Stimulated activated naive CD8-positive, alpha-beta T cell treated with anti-CD3 and anti-CD28 coated beads, Interleukin-15, Interleukin-2, amounts not matched to agents 100 U/mL and 50 U/mL, for 24 hours (primary cell): ENCODE measurements around the gene ZNF276.
"Not testable (repeated sequence)": the region's sequence is repeated elsewhere in the genome, so short reads cannot be mapped to it uniquely, and the experiment has no call there.

Experiments
- ATAC-seq: fragments of 150-1000 bp; cut with Tn5 transposase; one replicate; pipeline ENCODE4 v1.10.0; 2021
- DNase-seq: peaks from one replicate; pipeline ENCODE4 v3.0.0; 2021

ZNF276 gene

GRCh38 chr16:89738072-89738377, 16.7 kb downstream of the ZNF276 start:
- ATAC-seq (no peak), DNase-seq (no peak)

DNA sequence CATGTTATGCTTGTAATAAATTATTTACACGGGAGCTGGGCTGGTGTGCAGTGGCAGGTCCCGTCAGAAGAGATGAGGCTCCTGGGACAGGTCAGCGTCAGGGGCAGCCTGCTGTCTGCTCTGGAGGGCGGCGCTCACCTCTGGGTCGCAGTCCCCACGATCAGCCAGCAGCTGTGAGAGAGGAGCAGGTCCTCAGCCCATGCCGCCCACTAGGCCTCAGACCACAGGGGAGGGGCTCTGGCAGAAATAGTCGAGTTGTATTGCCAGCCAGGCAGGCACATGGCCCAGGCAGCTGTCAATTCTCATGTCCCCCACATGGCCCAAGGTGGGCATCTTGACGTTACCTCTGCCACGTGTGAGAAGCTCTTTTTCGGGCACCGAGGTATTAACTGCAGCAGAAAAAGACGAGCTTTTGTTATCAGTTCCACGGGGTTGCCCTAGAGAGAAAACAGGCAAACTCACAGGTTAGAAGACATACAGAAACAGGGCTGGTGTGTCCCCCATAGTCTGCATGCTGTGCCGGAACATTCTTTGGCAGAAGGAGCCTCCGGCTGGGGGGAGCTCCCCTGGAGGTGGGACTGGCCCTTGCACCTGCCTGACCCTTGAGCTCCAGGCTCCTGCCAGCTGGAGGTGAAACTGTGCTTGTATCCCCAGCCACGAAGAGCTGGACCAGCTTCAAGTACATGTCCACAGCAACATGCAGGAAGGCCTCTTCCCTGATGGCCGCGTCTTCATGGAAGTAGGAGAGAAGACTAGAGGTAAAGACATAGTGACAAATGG, 17.4 kb downstream of the ZNF276 start:
- ATAC-seq: no peak
- no peak for DNase-seq

DNA sequence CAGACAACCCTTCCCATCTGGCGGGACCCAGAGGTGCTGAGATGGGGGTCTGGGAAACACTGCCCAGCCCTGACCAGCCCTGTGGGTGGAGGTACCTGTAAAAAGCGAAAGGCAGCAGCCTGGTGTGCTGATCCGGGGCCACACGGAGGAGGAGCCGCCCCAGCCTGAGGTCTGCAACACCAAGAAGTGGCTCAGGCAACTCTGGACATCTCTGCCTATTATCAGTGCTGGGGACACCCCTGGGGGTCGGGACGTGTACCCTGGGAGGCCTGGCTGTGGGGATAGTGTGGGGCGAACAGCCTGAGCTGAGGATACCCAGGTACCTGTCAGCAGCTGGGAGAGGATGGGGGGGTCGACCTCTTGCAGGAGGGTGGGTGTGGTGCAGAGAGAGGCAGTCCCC, 18.0 kb downstream of the ZNF276 start:
- DNase-seq (no peak), ATAC-seq (no peak)

GRCh38 chr16:89741342-89742014, 20.1 kb downstream of the ZNF276 start:
- DNase-seq (no peak), ATAC-seq (no peak)

DNA sequence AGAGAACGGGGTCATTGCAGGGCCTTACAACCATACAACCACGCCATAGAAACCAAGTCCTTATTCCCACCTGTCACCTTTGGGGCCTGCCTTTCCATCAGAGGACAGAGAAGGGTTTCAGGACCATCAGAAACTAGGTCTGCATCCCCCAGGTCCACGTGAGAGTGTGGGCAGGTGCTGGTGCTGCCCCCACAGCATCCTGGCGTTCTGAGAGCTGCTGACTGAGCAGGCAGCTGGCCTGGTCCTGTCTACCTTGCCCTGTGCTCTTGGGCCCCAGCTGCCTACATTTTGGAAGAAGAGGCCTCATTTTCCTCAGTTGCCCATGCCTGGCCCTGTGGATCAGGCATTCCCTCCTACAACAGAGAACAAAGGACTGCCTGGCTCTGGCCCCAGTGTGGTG, 21.6 kb downstream of the ZNF276 start:
- no peak for ATAC-seq

GRCh38 chr16:89744813-89745212, 23.5 kb downstream of the ZNF276 start:
- no peak for ATAC-seq
- no peak for DNase-seq

More for the DNA sequence above, 21.6 kb downstream of the ZNF276 start:
- no peak for DNase-seq

- ATAC-seq (no peak), DNase-seq (no peak)
These were observed 24.7 kb downstream of the ZNF276 start for GRCh38 chr16:89746043-89746442.

DNA sequence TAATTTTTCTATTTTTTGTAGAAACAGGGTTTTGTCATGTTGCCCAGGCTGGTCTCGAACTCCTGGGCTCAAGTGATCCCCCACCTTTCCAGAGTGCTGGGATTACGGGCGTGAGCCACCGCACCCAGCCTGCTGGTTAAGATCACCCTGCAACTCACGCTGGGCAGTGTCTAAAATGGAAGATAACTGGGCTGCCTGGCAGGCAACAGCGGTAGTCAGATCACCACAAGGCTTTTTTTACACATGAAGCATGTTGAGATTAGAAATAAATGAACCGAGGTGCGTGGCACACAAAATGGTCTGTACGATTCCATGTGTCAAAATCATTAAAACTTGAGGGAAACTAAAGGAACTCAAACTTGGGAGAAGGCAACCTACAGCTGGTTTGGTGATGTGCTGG, 26.7 kb downstream of the ZNF276 start:
- ATAC-seq (no peak), DNase-seq (no peak)

DNA sequence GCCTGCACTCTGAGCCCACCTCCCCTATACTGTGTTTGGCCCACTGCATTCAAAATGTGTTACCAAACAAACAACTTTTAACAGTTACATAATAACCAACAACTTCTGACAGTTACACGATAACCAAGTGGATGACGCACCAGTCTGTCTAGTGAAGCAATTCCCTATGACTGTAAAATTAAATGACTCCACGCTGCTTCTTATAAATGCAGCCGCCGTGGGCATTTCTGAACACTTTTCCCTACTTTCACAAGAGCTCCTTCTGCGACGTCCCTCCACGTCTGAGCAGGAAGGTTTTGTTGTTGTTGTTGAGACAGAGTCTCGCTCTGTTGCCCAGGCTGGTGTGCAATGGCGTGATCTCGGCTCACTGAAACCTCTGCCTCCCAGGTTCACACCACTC, 27.6 kb downstream of the ZNF276 start:
- no peak for DNase-seq

GRCh38 chr16:89749637-89750036, 28.3 kb downstream of the ZNF276 start:
- no peak for ATAC-seq
- no peak for DNase-seq

More for the DNA sequence above, 27.6 kb downstream of the ZNF276 start:
- no peak for ATAC-seq

DNA sequence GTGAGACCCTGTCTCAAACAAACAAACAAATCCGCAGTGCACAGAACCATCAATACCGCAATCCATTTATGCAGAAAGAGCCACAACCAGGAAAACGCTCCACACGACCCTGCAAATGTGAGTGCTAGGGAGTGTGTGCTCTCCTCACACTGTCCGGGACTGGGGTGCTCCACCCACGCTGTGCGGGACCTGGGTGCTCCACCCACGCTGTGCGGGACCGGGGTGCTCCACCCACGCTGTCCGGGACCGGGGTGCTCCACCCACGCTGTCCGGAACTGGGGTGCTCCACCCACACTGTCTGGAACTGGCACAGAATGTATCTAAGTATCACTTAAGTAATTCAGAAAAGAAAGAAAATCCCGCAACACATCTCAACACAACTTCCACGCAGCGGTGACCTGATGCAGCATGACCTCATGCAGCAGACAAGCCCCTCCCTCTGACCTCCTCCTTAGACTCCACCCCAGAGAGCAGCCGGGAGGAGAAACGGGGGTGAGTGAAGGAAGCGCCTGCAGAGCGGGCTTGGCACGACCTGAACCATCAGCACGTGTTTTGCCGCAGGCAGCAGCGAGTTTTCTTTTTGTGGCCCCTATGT, 38.5 kb downstream of the ZNF276 start:
- ATAC-seq (no peak), DNase-seq (no peak)

DNA sequence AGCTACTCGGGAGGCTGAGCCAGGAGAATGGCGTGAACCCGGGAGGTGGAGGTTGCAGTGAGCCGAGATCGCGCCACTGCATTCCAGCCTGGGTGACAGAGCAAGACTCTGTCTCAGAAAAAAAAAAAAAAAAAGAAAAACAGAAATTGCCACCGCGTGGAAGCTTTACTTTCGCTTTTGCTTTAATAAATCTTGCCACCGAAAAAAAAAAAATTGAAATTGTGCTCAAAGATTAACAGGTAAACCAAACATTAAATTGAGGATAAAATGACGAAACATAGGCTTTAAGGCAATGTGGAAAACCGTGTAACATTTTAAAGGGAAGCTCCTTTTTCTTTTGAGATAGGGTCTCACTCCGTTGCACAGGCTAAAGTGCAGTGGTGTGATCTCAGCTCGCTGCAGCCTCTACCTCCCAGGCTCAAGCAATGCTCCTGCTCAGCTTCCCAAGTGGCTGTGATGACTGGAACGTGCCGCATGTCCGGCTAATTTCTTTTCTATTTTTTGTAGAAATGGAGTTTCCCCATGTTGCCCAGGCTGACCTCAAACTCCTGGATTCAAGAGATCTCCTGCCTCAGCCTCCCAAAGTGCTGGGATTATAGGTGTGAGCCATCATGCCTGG, 40.1 kb downstream of the ZNF276 start:
- no peak for ATAC-seq
- DNase-seq: no peak

DNA sequence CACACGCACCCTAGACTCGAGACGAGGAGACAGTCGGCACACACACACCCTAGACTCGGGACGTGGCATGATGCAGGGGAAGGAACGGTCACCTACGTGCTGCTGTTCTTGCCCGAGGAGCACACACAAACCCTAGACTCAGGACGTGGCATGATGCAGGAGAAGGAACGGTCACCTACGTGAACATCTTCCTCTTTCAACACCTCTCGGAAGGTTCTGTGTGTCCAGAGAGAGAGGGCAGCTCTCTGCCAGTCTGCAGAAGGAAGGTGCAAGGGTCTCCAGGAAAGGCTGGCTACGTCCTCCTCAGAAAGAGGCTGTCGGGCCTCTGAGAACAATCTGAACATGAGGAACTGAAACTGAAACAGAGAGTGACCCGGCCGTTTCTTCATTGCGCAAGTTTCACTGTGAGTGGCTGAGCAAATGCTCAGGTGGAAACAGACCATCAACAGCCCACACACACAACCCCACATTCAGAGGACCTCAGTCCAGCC, 43.4 kb downstream of the ZNF276 start:
- DNase-seq (peak; percentile 48), ATAC-seq (peak; percentile 65)

DNA sequence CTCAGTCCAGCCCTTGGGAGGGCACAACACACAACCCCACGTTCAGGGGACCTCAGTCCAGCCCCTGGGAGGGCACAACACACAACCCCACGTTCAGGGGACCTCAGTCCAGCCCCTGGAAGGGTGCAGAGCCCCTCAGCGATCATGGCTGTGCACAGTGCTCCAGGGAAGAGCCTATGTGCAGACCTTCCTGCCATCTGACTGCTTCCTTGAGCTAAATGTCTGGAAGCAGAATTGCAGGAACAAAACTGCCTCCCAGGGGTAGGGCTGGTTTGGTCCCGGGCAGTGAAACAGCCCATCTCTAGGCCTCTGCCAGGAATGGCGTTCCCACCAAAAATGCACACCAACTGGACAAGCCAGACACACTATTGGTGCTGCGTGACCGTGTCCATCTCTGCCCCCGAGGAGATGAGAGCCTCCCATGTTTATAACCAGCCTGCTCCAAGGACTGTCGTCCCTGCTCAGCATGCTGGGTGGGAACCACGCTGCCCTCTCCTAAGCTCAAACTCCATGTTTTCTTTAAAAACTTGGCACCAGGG, 44.0 kb downstream of the ZNF276 start:
- DNase-seq (no peak), ATAC-seq (no peak)

DNA sequence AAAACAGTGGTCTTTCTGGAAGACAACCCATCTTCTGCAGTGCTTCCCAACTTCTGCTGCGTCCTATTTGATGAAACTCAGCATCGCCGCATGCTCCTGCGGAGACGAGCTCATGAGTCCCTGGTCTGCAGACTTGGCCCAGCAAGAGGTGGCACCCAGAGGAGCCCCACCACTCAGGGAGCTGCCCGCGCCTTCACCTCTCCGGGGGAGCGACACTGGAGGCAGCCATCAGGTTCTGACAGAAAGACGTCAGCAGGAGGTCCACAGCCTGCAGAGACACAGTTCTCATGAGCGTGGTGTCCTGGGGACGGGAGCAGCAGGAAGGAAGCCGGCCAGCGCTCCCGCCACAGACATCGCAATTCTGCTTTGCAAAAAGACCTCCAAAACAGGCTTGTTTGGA, 49.0 kb downstream of the ZNF276 start:
- ATAC-seq (no peak), DNase-seq (no peak)

DNA sequence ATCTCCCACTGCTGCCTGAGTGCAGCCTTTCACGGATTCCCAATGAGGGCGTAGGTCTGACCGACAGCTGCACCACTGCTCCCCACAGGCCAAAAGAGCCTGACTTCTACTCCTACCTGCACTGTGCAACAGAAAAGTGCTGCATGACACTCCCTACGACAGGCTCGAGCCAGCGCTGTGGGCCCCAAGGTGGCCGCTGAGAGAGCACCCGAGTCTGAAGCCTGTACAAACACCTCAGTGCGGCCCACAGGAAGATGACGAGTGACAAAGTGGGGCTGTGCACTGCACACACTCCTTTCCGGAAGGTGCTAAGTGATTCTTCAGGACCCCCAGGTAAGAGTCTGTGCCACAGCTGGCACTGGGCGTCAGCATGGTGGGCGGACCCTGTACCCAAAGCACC, 53.9 kb downstream of the ZNF276 start:
- ATAC-seq (no peak), DNase-seq (no peak)

DNA sequence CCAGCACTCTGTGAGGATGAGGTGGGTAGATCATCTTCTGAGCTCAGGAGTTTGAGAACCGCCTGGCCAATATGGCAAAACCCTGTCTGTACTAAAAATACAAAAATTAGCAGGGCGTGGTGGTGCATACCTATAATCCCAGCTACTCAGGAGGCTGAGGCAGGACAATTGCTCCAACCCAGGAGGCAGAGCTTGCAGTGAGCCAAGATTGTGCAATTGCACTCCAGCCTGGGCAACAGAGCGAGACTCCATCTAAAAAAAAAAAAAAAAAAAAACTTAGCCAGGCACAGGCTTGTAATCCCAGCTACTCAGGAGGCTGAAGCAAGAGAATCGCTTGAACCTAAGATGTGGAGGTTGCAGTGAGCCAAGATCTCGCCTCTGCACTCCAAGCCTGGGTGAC, 56.9 kb downstream of the ZNF276 start:
- not testable (repeated sequence) for ATAC-seq

DNA sequence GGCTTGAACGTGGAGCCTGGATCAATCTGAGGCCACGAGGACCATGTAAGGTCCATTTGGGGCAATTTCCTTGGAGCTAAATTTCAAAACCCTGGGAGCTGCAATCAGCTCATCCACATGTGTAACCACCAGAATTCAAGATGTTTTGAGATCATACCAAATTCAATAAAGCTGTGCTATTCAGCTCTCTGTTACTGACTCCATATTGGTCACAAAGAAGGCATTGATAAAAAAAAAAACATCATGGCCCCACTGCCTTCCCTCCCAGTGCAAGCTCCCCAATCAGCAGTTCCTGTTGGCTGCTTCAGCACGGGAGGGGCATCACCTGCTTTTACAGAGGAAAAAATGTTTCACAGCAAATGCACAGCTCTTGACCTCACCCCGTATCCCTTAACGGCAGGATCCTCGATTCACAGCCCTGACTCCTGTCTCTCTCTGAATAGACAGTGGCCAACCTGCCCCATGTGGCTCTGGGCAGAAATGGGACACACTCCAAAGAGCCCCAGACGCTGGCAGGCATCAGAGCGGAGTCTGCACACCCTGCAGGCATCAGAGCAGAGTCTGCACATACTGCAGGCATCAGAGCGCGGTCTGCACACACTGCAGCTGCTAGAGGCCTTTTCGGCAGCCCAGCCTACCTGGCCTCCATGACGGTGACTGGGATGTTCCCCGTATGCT, 58.0 kb downstream of the ZNF276 start:
- DNase-seq (no peak), ATAC-seq (no peak)

More for the DNA sequence above, 56.9 kb downstream of the ZNF276 start:
- DNase-seq: not testable (repeated sequence)

- DNase-seq (no peak), ATAC-seq (no peak)
These were observed 58.6 kb downstream of the ZNF276 start for GRCh38 chr16:89779909-89780305.

GRCh38 chr16:89782489-89782888, 61.2 kb downstream of the ZNF276 start:
- ATAC-seq (no peak), DNase-seq (no peak)

GRCh38 chr16:89783952-89784351, 62.6 kb downstream of the ZNF276 start:
- DNase-seq, ATAC-seq: not testable (repeated sequence)

- DNase-seq: no peak
- no peak for ATAC-seq
These were observed 63.1 kb downstream of the ZNF276 start for GRCh38 chr16:89784406-89784805.
